Activated CD8-positive, alpha-beta T cell treated with anti-CD3 and anti-CD28 coated beads, Interleukin-2, amount 10 ng/mL, durations not matched to agents 7 days and 5 days (primary cell): ENCODE results near the gene ANKRD33B. TPM values are rescaled to one million over a fixed set of nuclear protein-coding genes. Genes with fewer than 3 reads are reported as not detected.

ENCODE experiments used
- ATAC-seq: fragments of 150-1000 bp; cut with Tn5 transposase; one replicate; pipeline ENCODE4 v1.10.0; 2021; ENCODE audit warnings: moderate library complexity
- CTCF ChIA-PET: fragments of 350-600 bp; sonication (Branson Sonifier 250); formaldehyde crosslinking; loops from one replicate; lab custom pipeline; 2021; ENCODE audit warnings: antibody characterized with exemption; lab: Charles Lee
- POLR2A ChIA-PET: fragments of 350-600 bp; sonication (Branson Sonifier 250); formaldehyde crosslinking; loops from one replicate; lab custom pipeline; 2021; ENCODE audit warnings: antibody characterized with exemption; lab: Charles Lee
- DNase-seq: peaks from one replicate; pipeline ENCODE4 v3.0.0-alpha.2; 2020
- H3K27ac Mint-ChIP-seq: one replicate; pipeline ENCODE4 v1.8.0; 2021; ENCODE audit warnings: mild to moderate bottlenecking, mixed read lengths
- H3K27me3 Mint-ChIP-seq: one replicate; pipeline ENCODE4 v1.8.0; 2021; ENCODE audit warnings: low read depth, mixed read lengths
- H3K36me3 Mint-ChIP-seq: one replicate; pipeline ENCODE4 v1.8.0; 2021; ENCODE audit warnings: low read depth, mixed read lengths
- H3K4me1 Mint-ChIP-seq: one replicate; pipeline ENCODE4 v1.8.0; 2021; ENCODE audit warnings: low read depth, mixed read lengths
- H3K4me3 Mint-ChIP-seq: one replicate; pipeline ENCODE4 v1.8.0; 2021; ENCODE audit warnings: mild to moderate bottlenecking, mixed read lengths
- H3K9me3 Mint-ChIP-seq: one replicate; pipeline ENCODE4 v1.8.0; 2022; ENCODE audit warnings: mixed read lengths; ENCODE audit not compliant: insufficient read depth
- total RNA-seq, 2 experiments: library from RNA; stranded (reverse); gene quantifications; one replicate each; pipeline ENCODE4 v1.2.3, GENCODE V29; 2021

Gene ANKRD33B
- total RNA-seq, 2 experiments from 2014 or later = 4.6 to 5.5 TPM

GRCh38 chr5:10679336-10679988 is 115.6 kb downstream of the ANKRD33B start:
- DNase-seq (no peak), ATAC-seq (no peak)
- H3K4me3 Mint-ChIP-seq = no peak overlapping the region
- H3K36me3 Mint-ChIP-seq = peaks cover 41% of the 10 kb centered on the region
- CTCF ChIA-PET = no interaction called here
- no peaks in the 10 kb centered on the region for H3K4me1 Mint-ChIP-seq
- no peaks in the 10 kb centered on the region for H3K27me3 Mint-ChIP-seq
- no peak overlapping the region for H3K27ac Mint-ChIP-seq
- POLR2A ChIA-PET = no interaction called here
- H3K9me3 Mint-ChIP-seq = no peaks in the 10 kb centered on the region

- no peak for DNase-seq
- H3K27me3 Mint-ChIP-seq = no peaks in the 10 kb centered on the region
- no peaks in the 10 kb centered on the region for H3K4me1 Mint-ChIP-seq
- no peaks in the 10 kb centered on the region for H3K9me3 Mint-ChIP-seq
- CTCF ChIA-PET = no interaction called here
- H3K36me3 Mint-ChIP-seq = peaks cover 44% of the 10 kb centered on the region
- no peak overlapping the region for H3K4me3 Mint-ChIP-seq
- no peak overlapping the region for H3K27ac Mint-ChIP-seq
- POLR2A ChIA-PET = no interaction called here
- ATAC-seq = no peak
Measured at GRCh38 chr5:10680876-10681481, 117.1 kb downstream of the ANKRD33B start.

GRCh38 chr5:10681731-10682679 is 118.1 kb downstream of the ANKRD33B start:
- no peak for ATAC-seq
- ChIA-PET CTCF (no interaction called here), POLR2A (no interaction called here)
- peak overlapping the region; percentile 34 for H3K27ac Mint-ChIP-seq
- no peak overlapping the region for H3K4me3 Mint-ChIP-seq
- H3K27me3 Mint-ChIP-seq = no peaks in the 10 kb centered on the region
- no peaks in the 10 kb centered on the region for H3K9me3 Mint-ChIP-seq
- DNase-seq = no peak
- H3K36me3 Mint-ChIP-seq = peaks cover 40% of the 10 kb centered on the region
- H3K4me1 Mint-ChIP-seq = no peaks in the 10 kb centered on the region

- no peaks in the 10 kb centered on the region for H3K9me3 Mint-ChIP-seq
- DNase-seq = no peak
- H3K27me3 Mint-ChIP-seq = no peaks in the 10 kb centered on the region
- no peaks in the 10 kb centered on the region for H3K4me1 Mint-ChIP-seq
- CTCF ChIA-PET = interaction anchor here (0.6 kb wide), 1 partner anchor 203 kb away, joined by 3 read pairs; no protein-coding TSS in a partner anchor
- H3K27ac Mint-ChIP-seq = no peak overlapping the region
- H3K4me3 Mint-ChIP-seq = no peak overlapping the region
- POLR2A ChIA-PET = no interaction called here
- ATAC-seq = no peak
- H3K36me3 Mint-ChIP-seq = peaks cover 33% of the 10 kb centered on the region
Measured at GRCh38 chr5:10682801-10683525, 119.1 kb downstream of the ANKRD33B start.

- ChIA-PET POLR2A (no interaction called here), CTCF (interaction anchor here (1.1 to 2.4 kb wide), 2 partner anchors 57 to 232 kb away, joined by 5 to 7 read pairs; no protein-coding TSS in a partner anchor)
- Mint-ChIP-seq H3K27me3 (no peaks in the 10 kb centered on the region), H3K27ac (no peak overlapping the region), H3K4me1 (no peaks in the 10 kb centered on the region), H3K36me3 (peaks cover 33% of the 10 kb centered on the region), H3K9me3 (no peaks in the 10 kb centered on the region), H3K4me3 (no peak overlapping the region)
- ATAC-seq (no peak), DNase-seq (no peak)
Measured at GRCh38 chr5:10684303-10685086, 120.6 kb downstream of the ANKRD33B start.

- Mint-ChIP-seq H3K36me3 (peaks cover 29% of the 10 kb centered on the region), H3K27ac (no peak overlapping the region), H3K4me3 (no peak overlapping the region), H3K9me3 (no peaks in the 10 kb centered on the region), H3K4me1 (no peaks in the 10 kb centered on the region), H3K27me3 (no peaks in the 10 kb centered on the region)
- ATAC-seq (no peak), DNase-seq (no peak)
- ChIA-PET CTCF (interaction anchor here (1.1 to 2.4 kb wide), 2 partner anchors 58 to 232 kb away, joined by 5 to 7 read pairs; no protein-coding TSS in a partner anchor), POLR2A (no interaction called here)
Measured at GRCh38 chr5:10685115-10685521, 121.2 kb downstream of the ANKRD33B start.

GRCh38 chr5:10686890-10687289 is 123.0 kb downstream of the ANKRD33B start:
- H3K27me3 Mint-ChIP-seq = no peaks in the 10 kb centered on the region
- ChIA-PET POLR2A (no interaction called here), CTCF (no interaction called here)
- ATAC-seq (no peak), DNase-seq (no peak)
- H3K9me3 Mint-ChIP-seq = no peaks in the 10 kb centered on the region
- H3K4me3 Mint-ChIP-seq = no peak overlapping the region
- H3K4me1 Mint-ChIP-seq = no peaks in the 10 kb centered on the region
- H3K27ac Mint-ChIP-seq = no peak overlapping the region
- peaks cover 22% of the 10 kb centered on the region for H3K36me3 Mint-ChIP-seq

- Mint-ChIP-seq H3K9me3 (no peaks in the 10 kb centered on the region), H3K27me3 (no peaks in the 10 kb centered on the region), H3K4me1 (no peaks in the 10 kb centered on the region), H3K36me3 (peaks cover 13% of the 10 kb centered on the region), H3K4me3 (no peak overlapping the region), H3K27ac (no peak overlapping the region)
- no peak for DNase-seq
- ChIA-PET POLR2A (no interaction called here), CTCF (interaction anchor here (1.0 to 1.7 kb wide), 6 partner anchors 14 to 235 kb away, joined by 3 to 5 read pairs (median 4); no protein-coding TSS in a partner anchor)
- ATAC-seq = no peak
Measured at GRCh38 chr5:10688651-10689171, 124.8 kb downstream of the ANKRD33B start.

- ChIA-PET POLR2A (no interaction called here), CTCF (interaction anchor here (0.7 to 1.7 kb wide), 10 partner anchors 13 to 237 kb away, joined by 3 to 6 read pairs (median 5); no protein-coding TSS in a partner anchor)
- Mint-ChIP-seq H3K9me3 (no peaks in the 10 kb centered on the region), H3K4me3 (no peak overlapping the region), H3K4me1 (no peaks in the 10 kb centered on the region), H3K36me3 (peaks cover 13% of the 10 kb centered on the region), H3K27ac (no peak overlapping the region), H3K27me3 (no peaks in the 10 kb centered on the region)
- DNase-seq = peak; percentile 43
- peak; percentile 36 for ATAC-seq
Measured at GRCh38 chr5:10689391-10690081, 125.7 kb downstream of the ANKRD33B start.
